ENCODE measurements around the gene SMAD2.

SMAD2 gene

GRCh38 chr18:47901624-47902362 lies 28.7 kb downstream of the SMAD2 start:
- H3K4me3 ChIP-seq (ENCODE audit: low read depth, low read length) = no peak overlapping the region
- DNase-seq (ENCODE audit: low read depth) = no peak
- in situ Hi-C loops (cut with HindIII; ENCODE audit: low sequenced_read_pairs) = no loop called here
- TF ChIP-seq, protein P1, sequence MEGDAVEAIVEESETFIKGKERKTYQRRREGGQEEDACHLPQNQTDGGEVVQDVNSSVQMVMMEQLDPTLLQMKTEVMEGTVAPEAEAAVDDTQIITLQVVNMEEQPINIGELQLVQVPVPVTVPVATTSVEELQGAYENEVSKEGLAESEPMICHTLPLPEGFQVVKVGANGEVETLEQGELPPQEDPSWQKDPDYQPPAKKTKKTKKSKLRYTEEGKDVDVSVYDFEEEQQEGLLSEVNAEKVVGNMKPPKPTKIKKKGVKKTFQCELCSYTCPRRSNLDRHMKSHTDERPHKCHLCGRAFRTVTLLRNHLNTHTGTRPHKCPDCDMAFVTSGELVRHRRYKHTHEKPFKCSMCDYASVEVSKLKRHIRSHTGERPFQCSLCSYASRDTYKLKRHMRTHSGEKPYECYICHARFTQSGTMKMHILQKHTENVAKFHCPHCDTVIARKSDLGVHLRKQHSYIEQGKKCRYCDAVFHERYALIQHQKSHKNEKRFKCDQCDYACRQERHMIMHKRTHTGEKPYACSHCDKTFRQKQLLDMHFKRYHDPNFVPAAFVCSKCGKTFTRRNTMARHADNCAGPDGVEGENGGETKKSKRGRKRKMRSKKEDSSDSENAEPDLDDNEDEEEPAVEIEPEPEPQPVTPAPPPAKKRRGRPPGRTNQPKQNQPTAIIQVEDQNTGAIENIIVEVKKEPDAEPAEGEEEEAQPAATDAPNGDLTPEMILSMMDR (IDR thresholded peaks at IDR 0.05; ENCODE audit: low read depth, low read length, missing control alignments) = no peak

DNA sequence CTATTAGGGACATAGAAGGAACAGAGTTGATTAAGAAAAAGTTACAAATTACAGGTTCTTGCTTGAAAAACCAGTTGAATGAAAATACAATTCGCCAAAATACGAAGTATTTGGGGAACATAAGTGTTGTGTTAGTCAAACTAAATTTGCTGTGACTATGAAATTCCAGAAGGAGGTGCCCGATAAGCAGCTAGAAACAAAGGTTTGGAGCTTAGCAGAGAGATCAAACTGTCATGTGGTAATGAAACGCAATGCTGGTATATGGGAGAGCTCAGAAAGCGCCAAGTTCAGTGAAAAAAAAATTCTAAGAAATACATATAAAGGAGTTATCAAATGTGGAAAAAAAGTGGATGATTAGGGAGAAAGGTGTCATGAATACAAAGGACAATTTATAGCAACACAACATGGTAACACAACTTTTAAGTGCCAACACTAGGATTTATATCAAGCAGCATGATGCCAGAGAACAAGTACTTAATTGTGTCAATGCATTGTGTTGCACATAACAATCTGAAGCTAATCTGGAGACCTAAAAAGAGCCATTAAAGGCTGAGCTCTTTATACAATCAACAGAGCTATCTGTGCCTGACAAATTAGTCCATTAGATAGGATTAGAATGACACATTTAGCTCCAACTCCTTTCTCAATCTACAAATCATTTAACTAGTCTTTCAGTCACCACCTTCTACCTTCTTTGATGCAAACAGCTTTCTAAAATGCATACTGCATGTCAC lies 31.2 kb downstream of the SMAD2 start:
- in situ Hi-C loops (cut with HindIII; ENCODE audit: low sequenced_read_pairs) = no loop called here
- no peak for DNase-seq (ENCODE audit: low read depth)
- H3K4me3 ChIP-seq (ENCODE audit: low read depth, low read length) = no peak overlapping the region
- TF ChIP-seq, protein P1 (IDR thresholded peaks at IDR 0.05; ENCODE audit: low read depth, low read length, missing control alignments) = no peak

- no peak overlapping the region for H3K4me3 ChIP-seq (ENCODE audit: low read depth, low read length)
- TF ChIP-seq, protein P1 (IDR thresholded peaks at IDR 0.05; ENCODE audit: low read depth, low read length, missing control alignments) = no peak
- DNase-seq (ENCODE audit: low read depth) = no peak
- in situ Hi-C loops (cut with HindIII; ENCODE audit: low sequenced_read_pairs) = no loop called here
Observed at GRCh38 chr18:47898696-47899095, 31.8 kb downstream of the SMAD2 start.

DNA sequence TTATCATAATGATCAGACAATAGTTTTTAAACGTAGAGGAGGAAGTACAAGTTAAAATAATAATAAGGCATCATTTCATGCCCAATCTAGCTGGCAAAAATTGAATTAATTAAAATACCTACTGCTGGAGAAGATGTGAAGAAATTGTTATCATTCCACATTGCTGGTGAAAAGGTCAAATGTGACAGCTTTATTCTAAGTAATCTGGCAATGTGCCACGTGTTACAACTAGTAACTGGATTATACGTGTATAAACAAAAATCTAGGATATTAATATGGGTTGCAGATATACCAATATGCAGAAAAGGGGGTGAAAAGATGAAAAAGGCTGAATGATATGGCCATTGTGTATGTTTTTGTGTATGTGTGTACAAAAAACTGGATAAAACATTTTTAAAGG lies 32.4 kb downstream of the SMAD2 start:
- no peak overlapping the region for H3K4me3 ChIP-seq (ENCODE audit: low read depth, low read length)
- TF ChIP-seq, protein P1 (IDR thresholded peaks at IDR 0.05; ENCODE audit: low read depth, low read length, missing control alignments) = no peak
- no peak for DNase-seq (ENCODE audit: low read depth)
- in situ Hi-C loops (cut with HindIII; ENCODE audit: low sequenced_read_pairs) = no loop called here

DNA sequence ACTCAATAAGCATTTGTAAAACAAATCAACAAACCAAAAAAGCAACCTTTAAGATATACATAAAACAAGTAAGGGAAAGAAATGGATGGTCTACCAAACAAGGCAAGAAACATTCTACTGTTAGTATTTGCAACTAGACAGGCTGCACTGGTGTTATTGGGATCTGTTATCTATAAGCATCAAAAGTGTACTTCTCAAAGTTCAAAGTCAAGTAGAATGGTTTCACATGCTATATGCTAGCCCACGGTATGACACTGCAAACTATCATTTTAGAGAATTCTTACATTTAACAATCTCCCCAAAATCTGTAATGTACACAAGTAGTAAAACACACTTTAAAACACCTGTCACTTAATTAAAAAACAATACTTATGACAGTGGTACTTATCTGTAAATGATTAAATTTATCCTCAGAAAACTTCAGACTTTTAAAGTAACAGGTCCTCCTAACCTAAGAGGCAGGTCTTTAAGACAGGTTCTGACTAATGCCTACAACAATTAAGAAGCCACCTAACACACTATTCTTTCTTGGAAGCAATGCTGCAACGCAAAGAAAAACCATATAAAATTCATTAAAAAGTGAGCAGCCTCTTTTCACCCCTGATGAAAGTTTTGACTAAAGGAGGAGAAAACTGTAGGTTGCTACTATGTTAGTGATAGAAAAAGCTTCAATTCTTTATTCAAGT lies 34.8 kb downstream of the SMAD2 start:
- TF ChIP-seq, protein P1 (IDR thresholded peaks at IDR 0.05; ENCODE audit: low read depth, low read length, missing control alignments) = no peak
- H3K4me3 ChIP-seq (ENCODE audit: low read depth, low read length) = no peak overlapping the region
- DNase-seq (ENCODE audit: low read depth) = no peak
- in situ Hi-C loops (cut with HindIII; ENCODE audit: low sequenced_read_pairs) = no loop called here

- TF ChIP-seq, protein P1 (IDR thresholded peaks at IDR 0.05; ENCODE audit: low read depth, low read length, missing control alignments) = no peak
- in situ Hi-C loops (cut with HindIII; ENCODE audit: low sequenced_read_pairs) = loop anchor here (5.0 kb wide), 1 partner anchor 33 kb away; no protein-coding TSS in a partner anchor
- DNase-seq (ENCODE audit: low read depth) = no peak
- no peak overlapping the region for H3K4me3 ChIP-seq (ENCODE audit: low read depth, low read length)
Observed at GRCh38 chr18:47893939-47894699, 36.3 kb downstream of the SMAD2 start.
